ENCODE measurements around the gene ORMDL2.
"Not testable (repeated sequence)": the region's sequence is repeated elsewhere in the genome, so short reads cannot be mapped to it uniquely, and the experiment has no call there.

The ORMDL2 gene

DNA sequence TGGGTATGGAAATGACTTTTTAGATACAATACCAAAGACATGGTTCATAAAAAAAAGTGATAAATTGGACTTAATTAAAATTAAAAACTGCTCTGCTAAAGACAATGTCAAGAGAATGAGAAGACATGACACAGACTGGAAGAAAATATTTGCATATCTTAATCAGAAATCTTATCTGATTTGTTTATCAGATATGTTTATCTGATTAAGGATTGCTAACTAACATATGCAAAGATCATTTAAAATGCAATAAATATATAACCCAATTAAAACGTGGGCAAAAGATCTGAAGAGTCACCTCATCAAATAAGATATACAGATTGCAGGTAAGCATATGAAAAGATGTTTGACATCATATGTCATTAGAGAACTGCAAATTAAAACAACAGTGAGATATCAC lies 34.9 kb downstream of the ORMDL2 start:
- DNase-seq (ENCODE audit: low read depth in 2 of 2): no peak

DNA sequence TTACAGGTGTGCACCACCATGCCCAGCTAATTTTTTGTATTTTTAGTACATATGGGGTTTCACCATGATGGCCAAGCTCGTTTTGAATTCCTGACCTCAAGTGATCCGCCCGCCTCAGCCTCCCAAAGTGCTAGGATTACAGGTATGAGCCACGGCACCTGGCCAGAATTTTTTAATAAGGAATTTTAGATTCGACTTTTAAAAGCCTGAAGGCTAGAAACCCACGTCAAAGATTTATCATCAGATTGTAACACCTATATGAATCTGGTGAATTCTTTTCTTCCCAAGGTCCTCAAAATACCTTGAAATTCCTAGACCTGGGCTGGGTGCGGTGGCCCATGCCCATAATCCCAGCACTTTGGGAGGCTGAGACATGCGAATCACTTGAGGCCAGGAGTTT lies 43.6 kb downstream of the ORMDL2 start:
- DNase-seq (ENCODE audit: low read depth in 2 of 2): no peak

DNA sequence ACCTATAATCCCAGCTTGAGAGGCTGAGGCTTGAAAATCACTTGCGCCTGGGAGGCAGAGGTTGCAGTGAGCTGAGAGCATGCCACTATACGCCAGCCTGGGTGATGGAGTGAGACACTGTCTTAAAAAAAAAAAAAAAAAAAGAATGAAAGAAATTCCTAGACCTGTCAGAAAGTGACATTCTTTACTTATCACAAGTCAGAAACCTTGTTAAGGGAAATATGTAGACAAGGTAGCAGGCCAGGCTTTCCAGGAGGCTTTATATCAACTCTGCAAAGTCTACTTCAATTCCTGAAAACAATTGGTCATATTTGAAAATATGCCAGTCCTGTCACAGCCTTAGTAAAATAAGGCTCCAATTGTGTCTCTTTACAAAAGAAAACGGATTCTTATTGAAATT lies 44.0 kb downstream of the ORMDL2 start:
- DNase-seq (ENCODE audit: low read depth in 2 of 2): no peak

DNA sequence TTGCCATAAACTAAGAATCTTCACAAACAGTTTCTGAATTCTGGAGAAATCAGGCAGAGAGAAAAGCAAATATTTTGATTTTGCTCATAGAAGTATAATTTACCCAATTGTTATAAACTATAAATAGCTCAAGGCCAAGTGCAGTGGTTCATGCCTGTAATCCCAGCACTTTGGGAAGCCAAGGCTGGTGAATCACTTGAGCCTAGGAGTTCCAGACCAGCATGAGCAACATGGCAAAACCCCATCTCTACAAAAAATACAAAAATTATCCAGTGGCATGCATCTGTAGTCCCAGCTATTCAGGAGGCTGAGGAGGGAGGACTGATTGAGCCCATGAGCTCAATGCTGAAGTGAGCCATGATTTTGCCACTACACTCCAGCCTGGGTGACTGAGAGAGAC lies 44.4 kb downstream of the ORMDL2 start:
- DNase-seq (ENCODE audit: low read depth in 2 of 2): no peak

DNA sequence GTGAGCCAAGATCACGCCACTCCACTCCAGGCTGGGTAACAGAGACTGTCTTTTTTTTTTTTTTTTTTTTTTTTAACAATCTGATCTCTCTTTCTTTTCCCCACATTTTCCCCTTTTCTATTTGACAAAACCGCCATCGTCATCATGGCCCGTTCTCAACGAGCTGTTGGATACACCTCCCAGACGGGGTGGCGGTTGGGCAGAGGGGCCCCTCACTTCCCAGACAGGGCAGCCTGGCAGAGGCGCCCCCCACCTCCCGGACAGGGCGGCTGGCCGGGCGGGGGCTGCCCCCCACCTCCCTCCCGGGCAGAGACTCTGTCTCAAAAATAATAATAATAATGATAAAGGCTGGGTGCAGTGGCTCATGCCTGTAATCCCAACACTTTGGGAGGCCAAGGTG lies 45.1 kb downstream of the ORMDL2 start:
- not testable (repeated sequence) for DNase-seq (ENCODE audit: low read depth in 2 of 2)

DNA sequence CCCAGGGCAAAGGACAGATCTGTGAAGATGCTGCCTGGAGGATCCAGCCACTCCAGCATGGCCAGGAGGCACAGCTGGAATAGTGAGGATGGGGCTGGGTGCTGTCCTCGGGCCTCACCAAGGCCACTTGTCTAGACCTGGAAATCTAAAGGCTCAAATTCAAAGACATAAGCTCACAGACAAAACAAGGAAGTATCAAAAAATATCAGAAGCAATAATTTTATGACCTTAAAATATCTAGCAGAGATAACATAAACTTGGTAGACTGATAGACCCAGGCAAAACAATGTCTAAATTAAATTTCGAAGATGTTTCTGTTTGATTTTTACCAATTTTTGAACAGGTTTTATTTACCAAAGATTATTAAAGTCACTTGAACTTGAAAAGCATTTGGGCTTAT lies 47.5 kb downstream of the ORMDL2 start:
- DNase-seq (ENCODE audit: low read depth in 2 of 2): no peak

DNA sequence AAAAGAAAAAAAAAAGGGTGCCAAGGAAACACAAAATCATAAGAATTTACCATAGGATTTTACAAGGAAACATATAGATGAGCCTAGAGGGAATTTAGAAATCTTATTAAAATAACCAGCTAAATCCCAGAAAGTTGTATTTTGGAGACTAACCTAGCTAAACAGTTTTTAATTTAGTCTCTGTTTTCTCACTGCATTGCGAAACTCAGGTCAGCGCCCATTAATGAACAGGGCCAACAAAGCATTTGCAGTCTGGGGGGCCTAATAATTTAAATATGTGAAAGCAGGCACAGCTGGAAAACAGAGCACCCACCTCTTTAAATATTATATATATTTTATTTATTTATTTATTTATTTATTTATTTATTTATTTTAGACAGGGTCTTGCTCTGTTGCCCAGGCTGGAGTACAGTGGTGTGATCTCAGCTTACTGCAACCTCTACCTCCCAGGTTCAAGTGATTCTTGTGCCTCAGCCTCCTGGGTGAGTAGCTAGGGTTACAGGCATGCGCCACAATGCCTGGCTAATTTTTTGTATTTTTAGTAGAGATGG lies 48.7 kb downstream of the ORMDL2 start:
- DNase-seq (ENCODE audit: low read depth in 2 of 2): not testable (repeated sequence)
